ACC112 (cell line): ENCODE measurements around the gene REEP3.
A peak's percentile ranks its signal among the peaks of the same experiment; 100 is the strongest.
"Not testable (repeated sequence)": the region's sequence is repeated elsewhere in the genome, so short reads cannot be mapped to it uniquely, and the experiment has no call there.

Experiments used
- H2AFZ ChIP-seq: fragments of 200-600 bp; sonication (generic); one replicate; pipeline ENCODE4 v1.6.0; 2017; ENCODE audit warnings: antibody characterized with exemption, low read length; ENCODE audit not compliant: unreplicated experiment
- H3K27ac ChIP-seq: fragments of 200-600 bp; sonication (generic); 2 replicates; pipeline ENCODE4 v1.5.1; 2014; ENCODE audit warnings: low read depth, mild to moderate bottlenecking, antibody characterized with exemption, low read length, moderate library complexity
- H3K27me3 ChIP-seq: fragments of 200-600 bp; sonication (generic); 2 replicates; pipeline ENCODE4 v1.6.1; 2014; ENCODE audit warnings: mild to moderate bottlenecking, antibody characterized with exemption, low read length, moderate library complexity, mixed read lengths; ENCODE audit not compliant: insufficient read depth
- H3K36me3 ChIP-seq: fragments of 200-600 bp; sonication (generic); 2 replicates; pipeline ENCODE4 v1.6.1; 2016; ENCODE audit warnings: mild to moderate bottlenecking, antibody characterized with exemption, low read length, moderate library complexity, mixed read lengths; ENCODE audit not compliant: insufficient read depth
- H3K4me1 ChIP-seq: fragments of 200-600 bp; sonication (generic); one replicate; pipeline ENCODE4 v1.6.1; 2016; ENCODE audit warnings: low read length, mixed read lengths; ENCODE audit not compliant: insufficient read depth, unreplicated experiment, control insufficient read depth
- H3K4me3 ChIP-seq: fragments of 200-600 bp; sonication (generic); 2 replicates; pipeline ENCODE4 v1.5.1; 2014; ENCODE audit warnings: mild to moderate bottlenecking, low read depth, low read length
- H3K79me2 ChIP-seq: fragments of 200-600 bp; sonication (generic); one replicate; pipeline ENCODE4 v1.6.0; 2016; ENCODE audit warnings: low read length; ENCODE audit not compliant: control insufficient read depth, unreplicated experiment, insufficient read depth

The REEP3 gene

DNA sequence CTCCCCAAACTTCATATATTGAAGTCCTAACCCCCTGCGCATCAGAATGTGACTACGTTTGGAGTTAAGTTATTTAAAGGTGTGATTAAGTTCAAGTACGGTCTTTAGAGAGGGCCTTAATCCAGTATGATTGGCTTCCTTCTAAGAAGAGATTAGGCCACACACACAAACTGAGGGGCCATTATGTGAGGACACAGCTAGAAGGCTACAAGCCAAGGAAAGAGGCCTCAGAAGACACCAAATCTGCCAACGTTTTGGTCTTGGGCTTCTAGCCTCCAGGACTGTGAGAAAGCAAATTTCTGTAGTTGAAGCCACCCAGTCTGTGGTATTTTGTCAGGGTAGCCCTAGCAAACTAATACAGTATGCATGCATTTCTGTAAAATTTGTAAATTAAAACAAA, 41.7 kb downstream of the REEP3 start:
- no peak overlapping the region for H3K27ac ChIP-seq
- no peaks in the 10 kb centered on the region for H3K27me3 ChIP-seq
- H3K36me3 ChIP-seq, result peaks cover 4% of the 10 kb centered on the region; the same call in 1 of the 2 replicates
- H3K4me1 ChIP-seq, result no peaks in the 10 kb centered on the region
- H2AFZ ChIP-seq, result no peak overlapping the region
- peaks cover 55% of the 10 kb centered on the region for H3K79me2 ChIP-seq
- no peak overlapping the region for H3K4me3 ChIP-seq

DNA sequence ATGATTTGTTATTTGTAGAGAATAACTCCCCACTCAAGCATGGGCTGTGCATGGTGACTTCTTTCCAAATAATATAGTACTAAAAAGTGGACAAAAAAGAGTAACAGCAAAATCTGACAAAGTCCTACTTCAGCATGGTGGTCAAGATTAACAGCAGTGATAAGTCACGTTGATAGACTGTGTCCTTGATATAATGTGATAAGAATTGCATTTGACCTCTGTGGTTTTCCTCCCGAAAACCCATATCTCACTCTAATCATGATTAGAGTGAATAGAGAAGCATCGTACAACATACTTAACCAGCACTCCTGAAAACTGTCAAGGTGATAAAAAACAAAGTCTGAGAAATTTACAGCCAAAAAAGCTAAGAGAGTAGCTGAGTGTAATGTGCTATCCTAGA, 42.4 kb downstream of the REEP3 start:
- no peaks in the 10 kb centered on the region for H3K4me1 ChIP-seq
- H2AFZ ChIP-seq, result no peak overlapping the region
- no peak overlapping the region for H3K4me3 ChIP-seq
- peaks cover 4% of the 10 kb centered on the region; the same call in 1 of the 2 replicates for H3K36me3 ChIP-seq
- peaks cover 47% of the 10 kb centered on the region for H3K79me2 ChIP-seq
- H3K27me3 ChIP-seq, result no peaks in the 10 kb centered on the region
- H3K27ac ChIP-seq, result no peak overlapping the region

DNA sequence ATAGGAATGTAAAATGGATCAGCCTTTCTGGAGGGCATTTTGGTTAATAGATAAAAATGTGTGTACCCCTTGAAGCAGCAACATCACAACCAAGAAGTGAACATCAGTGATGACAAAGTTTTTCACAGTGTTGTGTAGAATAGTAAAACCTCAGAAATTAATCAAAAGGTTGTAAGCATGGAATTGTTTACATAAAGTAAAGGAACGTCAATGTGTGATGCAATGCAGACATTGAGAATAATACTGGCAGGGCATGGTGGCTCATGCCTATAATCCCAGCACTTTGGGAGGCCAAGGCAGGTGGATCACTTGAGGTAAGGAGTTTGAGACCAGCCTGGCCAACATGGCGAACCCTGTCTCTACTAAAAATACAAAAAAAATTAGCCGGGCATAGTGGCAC, 43.5 kb downstream of the REEP3 start:
- not testable (repeated sequence) for H3K4me3 ChIP-seq, H2AFZ ChIP-seq, H3K27me3 ChIP-seq, H3K4me1 ChIP-seq, H3K36me3 ChIP-seq, H3K27ac ChIP-seq
- peaks cover 37% of the 10 kb centered on the region for H3K79me2 ChIP-seq

DNA sequence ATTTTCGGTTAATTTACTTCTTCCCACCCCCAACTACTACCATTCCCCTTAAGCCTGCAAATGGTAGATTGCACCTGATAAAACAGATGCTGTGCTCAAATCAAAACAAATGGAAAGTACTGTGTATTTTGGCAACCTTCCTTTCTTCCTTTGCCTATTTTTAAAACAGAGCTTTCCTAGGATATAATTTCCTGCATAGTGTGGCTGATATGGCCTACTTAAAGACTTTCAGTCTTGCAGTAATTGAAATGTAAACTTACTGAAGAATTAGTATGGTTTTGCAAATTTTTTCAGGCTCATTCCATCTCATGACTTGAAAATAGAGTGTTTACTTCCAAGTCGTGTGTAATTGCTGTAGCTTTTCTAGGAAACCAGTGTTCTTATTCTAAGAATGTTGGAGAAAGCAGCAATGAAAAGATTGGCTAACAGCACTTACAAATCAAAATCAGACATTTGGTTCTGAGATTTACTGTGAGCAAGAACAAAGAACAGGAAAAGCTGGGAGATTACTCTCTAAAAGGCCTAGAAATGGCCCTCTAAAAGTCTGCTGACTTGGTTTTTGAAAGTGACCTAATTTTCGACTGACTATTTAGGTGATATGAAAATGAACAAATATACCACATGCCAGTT, 52.0 kb downstream of the REEP3 start:
- Histone ChIP-seq H2AFZ (no peak overlapping the region), H3K36me3 (peaks cover 14% of the 10 kb centered on the region), H3K4me1 (peaks cover 14% of the 10 kb centered on the region), H3K4me3 (peak overlapping the region; percentile 15; the same call in 1 of the 2 replicates), H3K27ac (peak overlapping the region; percentile 53), H3K27me3 (no peaks in the 10 kb centered on the region), H3K79me2 (peaks cover 11% of the 10 kb centered on the region)

DNA sequence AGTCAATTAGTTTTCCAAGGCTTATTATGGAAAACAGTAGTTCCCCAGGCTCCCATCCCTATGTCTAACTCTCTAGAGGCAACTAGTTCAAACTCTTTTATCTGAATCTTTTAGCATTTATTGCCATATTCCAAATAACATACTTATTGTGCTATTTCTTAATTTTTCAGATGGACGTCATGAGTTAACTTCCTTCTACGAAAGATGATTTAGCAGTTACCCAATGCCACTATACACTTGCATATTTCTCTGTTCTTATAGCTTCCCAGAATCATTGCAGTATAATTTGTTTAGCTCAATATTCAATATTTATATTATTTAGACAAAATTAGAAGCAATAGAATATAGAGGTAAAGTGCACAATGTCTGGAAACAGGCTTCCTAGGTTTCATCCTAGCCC, 52.8 kb downstream of the REEP3 start:
- Histone ChIP-seq H3K4me1 (peaks cover 14% of the 10 kb centered on the region), H3K27me3 (no peaks in the 10 kb centered on the region), H3K27ac (no peak overlapping the region), H2AFZ (no peak overlapping the region), H3K4me3 (no peak overlapping the region), H3K36me3 (peaks cover 14% of the 10 kb centered on the region), H3K79me2 (peaks cover 11% of the 10 kb centered on the region)

DNA sequence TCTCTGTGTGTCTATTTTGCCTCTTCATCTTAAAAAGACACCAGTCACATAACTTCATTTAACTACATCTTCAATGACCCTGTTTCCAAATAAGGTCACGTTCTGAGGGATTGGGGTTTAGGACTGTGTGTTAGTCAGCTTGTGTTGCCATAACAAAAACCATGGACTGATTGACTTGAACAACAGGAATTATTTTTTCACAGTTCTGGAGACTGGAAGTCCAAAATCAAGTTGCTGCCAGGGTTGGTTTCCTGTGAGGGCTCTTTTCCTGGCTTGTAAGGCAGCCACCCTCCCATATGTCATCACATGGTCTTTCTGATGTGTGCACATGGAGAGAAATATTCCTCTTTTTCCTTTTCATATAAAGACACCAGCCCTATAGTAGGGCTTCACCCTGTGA, 55.3 kb downstream of the REEP3 start:
- H3K27ac ChIP-seq, result no peak overlapping the region
- H3K4me1 ChIP-seq, result peaks cover 14% of the 10 kb centered on the region
- H3K27me3 ChIP-seq, result no peaks in the 10 kb centered on the region
- H3K4me3 ChIP-seq, result no peak overlapping the region
- H3K79me2 ChIP-seq, result peaks cover 11% of the 10 kb centered on the region
- no peak overlapping the region for H2AFZ ChIP-seq
- peaks cover 14% of the 10 kb centered on the region for H3K36me3 ChIP-seq

DNA sequence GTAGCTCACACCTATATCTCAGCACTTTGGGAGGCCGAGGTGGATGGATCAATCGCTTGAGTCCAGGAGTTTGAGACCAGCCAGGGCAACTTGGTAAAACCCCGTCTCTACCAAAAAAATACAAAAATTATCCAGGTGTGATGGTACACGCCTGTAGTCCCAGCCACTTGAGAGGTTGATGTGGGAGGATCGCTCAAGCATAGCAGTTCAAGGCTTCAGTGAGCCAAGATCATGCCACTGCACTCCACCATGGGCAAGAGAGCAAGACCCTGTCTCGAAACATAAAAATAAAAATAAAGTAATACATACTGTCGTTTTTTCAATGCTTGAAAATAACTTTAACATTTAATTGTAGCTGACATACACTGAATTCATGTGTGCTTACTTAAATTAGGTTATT, 57.3 kb downstream of the REEP3 start:
- peaks cover 14% of the 10 kb centered on the region for H3K36me3 ChIP-seq
- H3K79me2 ChIP-seq, result peaks cover 11% of the 10 kb centered on the region
- peaks cover 2% of the 10 kb centered on the region for H3K4me1 ChIP-seq
- H3K27me3 ChIP-seq, result no peaks in the 10 kb centered on the region
- H3K4me3 ChIP-seq, result no peak overlapping the region
- no peak overlapping the region for H2AFZ ChIP-seq
- H3K27ac ChIP-seq, result no peak overlapping the region

DNA sequence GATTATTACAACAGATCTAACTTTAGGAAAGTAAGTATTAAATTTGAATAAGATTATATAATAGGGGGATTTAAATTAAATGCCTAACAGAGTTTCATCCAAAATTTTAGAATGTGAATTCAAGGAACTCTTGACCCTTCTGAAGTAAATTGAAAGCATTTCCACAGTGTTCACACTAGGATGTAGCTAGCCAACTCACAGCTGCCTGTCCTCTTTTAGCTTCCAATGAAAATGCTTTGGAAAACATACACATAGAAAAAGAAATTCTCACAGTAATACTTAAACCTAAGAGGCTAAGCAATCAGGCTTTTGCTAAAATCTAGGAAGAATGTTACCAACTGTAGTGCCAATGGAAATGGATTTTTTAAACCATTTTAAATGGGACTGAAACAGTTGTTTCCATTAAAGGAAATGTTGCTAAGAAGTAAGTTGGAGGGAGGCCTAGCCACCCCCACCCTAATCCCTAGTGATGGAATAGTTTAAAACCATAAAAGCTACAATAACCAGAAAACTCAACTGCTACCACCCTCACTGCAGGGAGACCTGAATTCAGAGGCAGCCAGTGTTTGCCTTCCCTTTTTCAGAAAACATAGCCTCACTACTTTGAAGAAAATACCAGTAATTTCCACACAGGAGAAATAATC, 58.3 kb downstream of the REEP3 start:
- no peaks in the 10 kb centered on the region for H3K4me1 ChIP-seq
- no peak overlapping the region for H3K4me3 ChIP-seq
- peaks cover 13% of the 10 kb centered on the region for H3K79me2 ChIP-seq
- H2AFZ ChIP-seq, result no peak overlapping the region
- H3K36me3 ChIP-seq, result peaks cover 14% of the 10 kb centered on the region
- H3K27me3 ChIP-seq, result no peaks in the 10 kb centered on the region
- H3K27ac ChIP-seq, result no peak overlapping the region

DNA sequence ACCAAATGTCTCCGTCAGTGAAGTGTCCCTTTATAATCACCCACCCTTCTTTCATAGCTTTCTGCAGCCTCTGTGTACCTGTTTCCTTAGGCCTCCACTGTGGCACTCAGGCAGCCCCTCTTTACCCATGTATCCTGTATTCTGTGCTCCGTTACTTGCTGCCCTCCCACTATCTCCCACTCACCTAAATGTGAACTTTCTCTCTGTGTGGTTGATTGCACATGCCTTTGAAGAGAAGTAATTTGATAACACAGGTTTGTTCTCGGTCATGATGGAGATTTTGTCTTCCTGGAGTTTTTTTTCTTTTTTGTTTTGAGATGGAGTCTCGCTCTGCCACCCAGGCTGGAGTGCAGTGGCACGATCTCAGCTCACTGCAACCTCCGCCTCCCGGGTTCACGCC, 61.5 kb downstream of the REEP3 start:
- Histone ChIP-seq H3K4me3 (no peak overlapping the region), H3K27ac (no peak overlapping the region), H2AFZ (no peak overlapping the region), H3K79me2 (peaks cover 15% of the 10 kb centered on the region), H3K36me3 (no peaks in the 10 kb centered on the region), H3K4me1 (no peaks in the 10 kb centered on the region), H3K27me3 (no peaks in the 10 kb centered on the region)

DNA sequence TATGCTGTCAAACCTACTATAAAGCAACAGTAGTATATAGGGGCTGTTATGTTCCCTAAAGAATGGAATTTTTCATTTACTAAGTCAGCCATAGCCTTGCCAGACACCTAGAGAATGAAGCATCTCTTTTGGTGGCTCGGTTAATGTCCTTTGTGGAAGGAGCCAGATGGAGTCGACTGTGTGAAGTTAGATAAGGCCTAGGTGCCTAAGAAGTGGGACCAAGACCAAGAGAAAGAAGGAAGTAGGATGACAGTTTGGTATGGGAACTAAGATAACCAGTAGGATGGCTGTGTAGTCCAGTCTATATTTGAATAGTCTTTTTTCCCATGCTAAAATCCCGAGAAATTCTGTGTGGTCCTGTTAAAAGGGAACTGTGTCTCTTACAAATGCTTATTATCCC, 62.2 kb downstream of the REEP3 start:
- Histone ChIP-seq H3K27ac (no peak overlapping the region), H3K27me3 (no peaks in the 10 kb centered on the region), H3K4me3 (no peak overlapping the region), H3K79me2 (peaks cover 15% of the 10 kb centered on the region), H2AFZ (no peak overlapping the region), H3K4me1 (no peaks in the 10 kb centered on the region), H3K36me3 (no peaks in the 10 kb centered on the region)
